ENCODE measurements around the gene LRRC38. TPM values are rescaled to one million over a fixed set of nuclear protein-coding genes. Genes with fewer than 3 reads are reported as not detected.

The LRRC38 gene
- total RNA-seq, 1 experiment from 2014 or later, result not detected

DNA sequence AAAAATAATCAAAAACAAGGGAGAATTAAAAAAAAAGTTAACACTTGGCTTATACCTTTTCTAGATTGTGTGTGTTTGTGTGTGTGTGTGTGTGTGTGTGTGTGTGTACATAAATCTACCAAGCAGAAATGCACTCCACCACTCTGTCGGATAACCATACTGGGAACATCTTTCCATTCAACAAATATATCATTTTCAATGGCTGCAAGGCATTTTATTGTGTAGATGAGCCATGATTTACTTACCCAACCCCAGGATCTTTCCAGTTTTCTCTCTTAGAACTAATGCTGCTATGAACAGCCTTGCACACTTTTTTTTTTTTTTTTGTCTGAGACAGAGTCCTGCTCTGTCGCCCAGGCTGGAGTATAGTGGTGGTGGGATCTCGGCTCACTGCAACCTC lies 25.8 kb downstream of the LRRC38 start:
- CTCF ChIA-PET, result no interaction called here
- Histone ChIP-seq H3K4me2 (ENCODE audit: low read length) (no peak overlapping the region), H2AFZ (ENCODE audit: low read depth, low read length, poor library complexity, severe bottlenecking) (no peak overlapping the region), H3K79me2 (ENCODE audit: insufficient read depth, low read length) (no peaks in the 10 kb centered on the region), H3K9me2 (ENCODE audit: insufficient read depth) (no peaks in the 10 kb centered on the region), H4K20me1 (ENCODE audit: insufficient read depth) (no peaks in the 10 kb centered on the region), H3K4me1 (ENCODE audit: control insufficient read depth in 1 of 2, insufficient read depth in 2 of 2, low read length in 2 of 2) (peaks cover 0 to 5% of the 10 kb centered on the region in 2 experiments; a peak in 1 of 4 replicates), H3K27me3 (ENCODE audit: insufficient read depth, low read length) (no peaks in the 10 kb centered on the region), H3K9me3 (ENCODE audit: control insufficient read depth in 1 of 2, insufficient read depth in 1 of 2, low read depth in 1 of 2, low read length in 2 of 2) (no peaks in the 10 kb centered on the region), H3K36me3 (ENCODE audit: control insufficient read depth in 1 of 2, insufficient read depth in 2 of 2, low read length in 2 of 2) (no peaks in the 10 kb centered on the region), H3K9ac (ENCODE audit: low read length) (no peak overlapping the region), H3K4me3 (replicated peaks in 1 of 2; ENCODE audit: low read depth in 1 of 2, low read length in 2 of 2) (no peak overlapping the region), H3K27ac (ENCODE audit: low read depth, low read length) (no peak overlapping the region)
- TF ChIP-seq CTCF (IDR thresholded peaks at IDR 0.05 in 2 of 3, conservative IDR thresholded peaks at IDR 0.05 in 1 of 3; ENCODE audit: borderline replicate concordance in 1 of 3, insufficient read depth in 1 of 3, low read depth in 2 of 3, low read length in 2 of 3) (no peak), FOSL1 (IDR thresholded peaks at IDR 0.05; ENCODE audit: low read depth) (no peak), ATF3 (IDR thresholded peaks at IDR 0.05) (no peak), TCF7L2 (IDR thresholded peaks at IDR 0.05; ENCODE audit: borderline replicate concordance, extremely low read depth, insufficient read depth, insufficient read length) (no peak), POLR2A (IDR thresholded peaks at IDR 0.05; ENCODE audit: borderline replicate concordance, extremely low read depth, insufficient read depth, insufficient read length) (no peak), RAD21 (IDR thresholded peaks at IDR 0.05; ENCODE audit: low read depth) (no peak), EGR1 (IDR thresholded peaks at IDR 0.05; ENCODE audit: low read depth) (no peak), EZH2phosphoT487 (IDR thresholded peaks at IDR 0.05; ENCODE audit: borderline replicate concordance) (no peak), SRF (IDR thresholded peaks at IDR 0.05; ENCODE audit: low read depth) (no peak)
- TF ChIP-seq, protein P1, sequence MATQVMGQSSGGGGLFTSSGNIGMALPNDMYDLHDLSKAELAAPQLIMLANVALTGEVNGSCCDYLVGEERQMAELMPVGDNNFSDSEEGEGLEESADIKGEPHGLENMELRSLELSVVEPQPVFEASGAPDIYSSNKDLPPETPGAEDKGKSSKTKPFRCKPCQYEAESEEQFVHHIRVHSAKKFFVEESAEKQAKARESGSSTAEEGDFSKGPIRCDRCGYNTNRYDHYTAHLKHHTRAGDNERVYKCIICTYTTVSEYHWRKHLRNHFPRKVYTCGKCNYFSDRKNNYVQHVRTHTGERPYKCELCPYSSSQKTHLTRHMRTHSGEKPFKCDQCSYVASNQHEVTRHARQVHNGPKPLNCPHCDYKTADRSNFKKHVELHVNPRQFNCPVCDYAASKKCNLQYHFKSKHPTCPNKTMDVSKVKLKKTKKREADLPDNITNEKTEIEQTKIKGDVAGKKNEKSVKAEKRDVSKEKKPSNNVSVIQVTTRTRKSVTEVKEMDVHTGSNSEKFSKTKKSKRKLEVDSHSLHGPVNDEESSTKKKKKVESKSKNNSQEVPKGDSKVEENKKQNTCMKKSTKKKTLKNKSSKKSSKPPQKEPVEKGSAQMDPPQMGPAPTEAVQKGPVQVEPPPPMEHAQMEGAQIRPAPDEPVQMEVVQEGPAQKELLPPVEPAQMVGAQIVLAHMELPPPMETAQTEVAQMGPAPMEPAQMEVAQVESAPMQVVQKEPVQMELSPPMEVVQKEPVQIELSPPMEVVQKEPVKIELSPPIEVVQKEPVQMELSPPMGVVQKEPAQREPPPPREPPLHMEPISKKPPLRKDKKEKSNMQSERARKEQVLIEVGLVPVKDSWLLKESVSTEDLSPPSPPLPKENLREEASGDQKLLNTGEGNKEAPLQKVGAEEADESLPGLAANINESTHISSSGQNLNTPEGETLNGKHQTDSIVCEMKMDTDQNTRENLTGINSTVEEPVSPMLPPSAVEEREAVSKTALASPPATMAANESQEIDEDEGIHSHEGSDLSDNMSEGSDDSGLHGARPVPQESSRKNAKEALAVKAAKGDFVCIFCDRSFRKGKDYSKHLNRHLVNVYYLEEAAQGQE (IDR thresholded peaks at IDR 0.05; ENCODE audit: low read depth), result no peak
- TF ChIP-seq, protein P2, sequence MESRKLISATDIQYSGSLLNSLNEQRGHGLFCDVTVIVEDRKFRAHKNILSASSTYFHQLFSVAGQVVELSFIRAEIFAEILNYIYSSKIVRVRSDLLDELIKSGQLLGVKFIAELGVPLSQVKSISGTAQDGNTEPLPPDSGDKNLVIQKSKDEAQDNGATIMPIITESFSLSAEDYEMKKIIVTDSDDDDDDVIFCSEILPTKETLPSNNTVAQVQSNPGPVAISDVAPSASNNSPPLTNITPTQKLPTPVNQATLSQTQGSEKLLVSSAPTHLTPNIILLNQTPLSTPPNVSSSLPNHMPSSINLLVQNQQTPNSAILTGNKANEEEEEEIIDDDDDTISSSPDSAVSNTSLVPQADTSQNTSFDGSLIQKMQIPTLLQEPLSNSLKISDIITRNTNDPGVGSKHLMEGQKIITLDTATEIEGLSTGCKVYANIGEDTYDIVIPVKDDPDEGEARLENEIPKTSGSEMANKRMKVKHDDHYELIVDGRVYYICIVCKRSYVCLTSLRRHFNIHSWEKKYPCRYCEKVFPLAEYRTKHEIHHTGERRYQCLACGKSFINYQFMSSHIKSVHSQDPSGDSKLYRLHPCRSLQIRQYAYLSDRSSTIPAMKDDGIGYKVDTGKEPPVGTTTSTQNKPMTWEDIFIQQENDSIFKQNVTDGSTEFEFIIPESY (IDR thresholded peaks at IDR 0.05; ENCODE audit: extremely low read depth, insufficient replicate concordance, low read length), result no peak
- POLR2A ChIA-PET, result no interaction called here
- ATAC-seq (no peak), DNase-seq (ENCODE audit: low read depth, low spot score) (no peak)
- intact Hi-C loops (cut with micrococcal nuclease), result no loop called here
- RAD21 ChIA-PET (ENCODE audit: low non-redundant PET in 1 of 2, low total read pairs in 2 of 2, uncharacterized antibody in 2 of 2, unreplicated experiment in 2 of 2), result no interaction called here
- BruUV-seq (replicated peaks), result no TSS peak
